ENCODE results near the gene NRSN1. TPM values are rescaled to one million over a fixed set of nuclear protein-coding genes. Genes with fewer than 3 reads are reported as not detected.

NRSN1 gene
- total and polyA plus RNA-seq, 7 donors: 0.66 to 5.4 (median 1.7) TPM; not detected in 2

DNA sequence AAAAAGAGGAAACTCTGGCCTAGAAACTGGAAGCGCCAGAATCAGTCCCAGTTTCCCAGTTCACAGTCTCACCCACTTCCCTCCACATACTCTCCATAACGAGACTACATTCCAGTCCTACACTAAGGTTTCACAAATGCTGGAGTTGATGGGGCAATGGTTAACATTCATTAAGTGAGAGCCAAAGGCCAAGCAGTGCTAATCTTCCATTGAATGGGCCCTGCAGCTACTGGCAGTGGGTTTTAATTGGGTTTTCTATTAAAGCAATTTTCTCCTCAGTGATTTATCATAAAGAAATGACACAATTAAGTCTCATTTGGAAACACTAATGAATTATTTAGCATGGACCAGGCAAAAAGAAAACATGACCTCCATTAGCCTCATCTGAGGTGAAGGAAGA is 20.8 kb upstream of the NRSN1 start:
- no peak for DNase-seq
- no peaks in the 10 kb centered on the region for H3K27me3 ChIP-seq
- H3K4me1 ChIP-seq: no peaks in the 10 kb centered on the region
- intact Hi-C loops (cut with DNase I): no loop called here
- H3K4me3 ChIP-seq: no peak overlapping the region
- no peaks in the 10 kb centered on the region for H3K36me3 ChIP-seq
- TF ChIP-seq POLR2A (IDR thresholded peaks at IDR 0.05) (no peak), EP300 (IDR thresholded peaks at IDR 0.05) (no peak), POLR2AphosphoS5 (IDR thresholded peaks at IDR 0.05) (no peak)
- WGBS, 2 donors: 67 to 74% methylated on average over 2 of the region's 2 CpGs
- no peak overlapping the region for H3K27ac ChIP-seq
- H3K9me3 ChIP-seq: no peaks in the 10 kb centered on the region

DNA sequence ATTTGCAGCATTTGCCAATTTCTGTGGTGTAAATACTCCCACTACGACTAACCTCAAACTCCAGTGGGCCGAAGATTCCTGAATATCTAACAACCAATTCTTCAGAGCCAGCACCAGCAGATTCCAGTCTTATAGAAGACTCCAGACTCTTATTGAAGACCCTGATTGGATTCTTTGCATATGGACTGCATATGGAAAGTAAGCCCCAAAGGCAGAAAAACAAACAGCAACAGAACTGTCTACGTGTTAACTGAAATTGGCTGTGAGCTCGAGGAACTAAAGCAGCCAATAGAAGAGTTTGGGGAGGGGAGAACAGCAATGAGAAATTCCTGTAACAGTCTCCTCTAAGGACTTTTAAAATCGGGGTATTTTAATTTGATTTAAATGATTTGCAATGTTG is 19.7 kb upstream of the NRSN1 start:
- TF ChIP-seq POLR2AphosphoS5 (IDR thresholded peaks at IDR 0.05): no peak
- TF ChIP-seq, protein P1, sequence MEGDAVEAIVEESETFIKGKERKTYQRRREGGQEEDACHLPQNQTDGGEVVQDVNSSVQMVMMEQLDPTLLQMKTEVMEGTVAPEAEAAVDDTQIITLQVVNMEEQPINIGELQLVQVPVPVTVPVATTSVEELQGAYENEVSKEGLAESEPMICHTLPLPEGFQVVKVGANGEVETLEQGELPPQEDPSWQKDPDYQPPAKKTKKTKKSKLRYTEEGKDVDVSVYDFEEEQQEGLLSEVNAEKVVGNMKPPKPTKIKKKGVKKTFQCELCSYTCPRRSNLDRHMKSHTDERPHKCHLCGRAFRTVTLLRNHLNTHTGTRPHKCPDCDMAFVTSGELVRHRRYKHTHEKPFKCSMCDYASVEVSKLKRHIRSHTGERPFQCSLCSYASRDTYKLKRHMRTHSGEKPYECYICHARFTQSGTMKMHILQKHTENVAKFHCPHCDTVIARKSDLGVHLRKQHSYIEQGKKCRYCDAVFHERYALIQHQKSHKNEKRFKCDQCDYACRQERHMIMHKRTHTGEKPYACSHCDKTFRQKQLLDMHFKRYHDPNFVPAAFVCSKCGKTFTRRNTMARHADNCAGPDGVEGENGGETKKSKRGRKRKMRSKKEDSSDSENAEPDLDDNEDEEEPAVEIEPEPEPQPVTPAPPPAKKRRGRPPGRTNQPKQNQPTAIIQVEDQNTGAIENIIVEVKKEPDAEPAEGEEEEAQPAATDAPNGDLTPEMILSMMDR (IDR thresholded peaks at IDR 0.05): no peak
- TF ChIP-seq EP300 (IDR thresholded peaks at IDR 0.05): no peak
- TF ChIP-seq POLR2A (IDR thresholded peaks at IDR 0.05): no peak
- Histone ChIP-seq H3K27ac (no peak overlapping the region), H3K36me3 (no peaks in the 10 kb centered on the region), H3K27me3 (no peaks in the 10 kb centered on the region), H3K4me3 (no peak overlapping the region), H3K9me3 (no peaks in the 10 kb centered on the region), H3K4me1 (no peaks in the 10 kb centered on the region)
- DNase-seq: no peak
- intact Hi-C loops (cut with DNase I): no loop called here
- 73 to 75% methylated on average over 5 of the region's 5 CpGs for WGBS, 2 donors

DNA sequence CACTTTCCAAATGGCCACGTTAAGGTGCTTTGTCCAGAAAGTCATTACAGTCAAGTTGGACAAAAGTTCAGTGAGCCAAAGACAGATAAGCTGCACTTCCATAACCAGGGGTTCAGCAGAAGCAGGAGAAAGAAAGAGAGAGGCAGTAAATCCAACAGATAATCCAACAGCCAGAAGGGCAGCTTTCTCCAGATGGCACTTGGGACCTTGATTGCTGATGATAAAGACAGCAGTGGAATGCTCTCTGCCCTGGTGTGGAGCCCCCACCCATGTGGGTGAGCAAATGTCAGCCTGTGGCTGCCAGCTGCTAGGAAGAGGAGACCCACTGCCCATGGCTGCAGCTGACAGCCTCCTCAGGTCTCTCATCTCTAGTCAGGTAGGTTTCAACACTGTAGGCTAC is 18.7 kb upstream of the NRSN1 start:
- H3K4me1 ChIP-seq: no peaks in the 10 kb centered on the region
- H3K4me3 ChIP-seq: no peak overlapping the region
- TF ChIP-seq, protein P1 (IDR thresholded peaks at IDR 0.05): no peak
- TF ChIP-seq POLR2AphosphoS5 (IDR thresholded peaks at IDR 0.05) (no peak), POLR2A (IDR thresholded peaks at IDR 0.05) (no peak), EP300 (IDR thresholded peaks at IDR 0.05) (no peak)
- no peaks in the 10 kb centered on the region for H3K36me3 ChIP-seq
- 67 to 85% methylated on average over 1 of the region's 1 CpG for WGBS, 2 donors
- H3K9me3 ChIP-seq: no peaks in the 10 kb centered on the region
- DNase-seq: no peak
- no peaks in the 10 kb centered on the region for H3K27me3 ChIP-seq
- intact Hi-C loops (cut with DNase I): no loop called here
- H3K27ac ChIP-seq: no peak overlapping the region

DNA sequence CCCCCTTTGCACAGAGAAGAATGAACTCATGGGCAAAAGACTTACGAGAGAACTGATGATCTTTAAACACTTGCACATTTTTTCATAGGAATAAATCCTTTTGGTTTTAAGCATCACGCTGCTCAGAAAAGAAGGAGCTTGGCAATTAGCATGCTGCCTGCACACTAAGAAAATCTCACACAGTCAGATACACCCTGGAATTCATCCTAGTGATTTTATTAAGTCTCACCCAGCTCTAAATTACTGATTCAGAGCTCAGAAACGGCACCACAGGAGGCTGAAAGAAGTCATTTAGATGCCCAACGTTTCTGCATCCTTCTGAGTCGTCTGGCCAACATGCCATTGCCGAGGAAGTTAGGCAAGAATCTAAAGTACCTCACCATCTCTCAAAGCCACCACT is 18.0 kb upstream of the NRSN1 start:
- Histone ChIP-seq H3K36me3 (no peaks in the 10 kb centered on the region), H3K4me1 (no peaks in the 10 kb centered on the region), H3K27me3 (no peaks in the 10 kb centered on the region), H3K9me3 (no peaks in the 10 kb centered on the region), H3K4me3 (no peak overlapping the region), H3K27ac (no peak overlapping the region)
- intact Hi-C loops (cut with DNase I): no loop called here
- no peak for DNase-seq
- TF ChIP-seq, protein P1 (IDR thresholded peaks at IDR 0.05): no peak
- TF ChIP-seq EP300 (IDR thresholded peaks at IDR 0.05) (no peak), POLR2AphosphoS5 (IDR thresholded peaks at IDR 0.05) (no peak), POLR2A (IDR thresholded peaks at IDR 0.05) (no peak)
- 63 to 77% methylated on average over 6 of the region's 6 CpGs for WGBS, 2 donors

DNA sequence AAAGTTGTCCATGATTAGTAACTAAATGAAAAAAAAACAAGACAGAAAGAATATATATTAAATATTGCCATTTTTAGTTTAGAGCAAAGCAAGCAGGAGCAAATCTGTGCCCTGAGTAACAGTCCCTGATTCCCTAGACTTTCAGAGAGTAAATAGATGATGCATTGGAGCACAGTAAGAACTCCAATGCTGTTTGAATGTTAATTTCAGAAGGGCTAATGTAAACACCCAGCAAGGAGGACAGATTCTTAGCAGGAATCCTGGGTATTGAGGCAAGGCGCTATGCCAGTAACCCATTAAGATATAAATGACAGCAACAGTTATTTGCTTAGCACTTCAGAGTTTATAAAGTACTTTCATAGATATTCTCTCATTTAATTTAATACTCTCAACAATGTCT is 15.6 kb upstream of the NRSN1 start:
- no peak for DNase-seq
- WGBS, 2 donors: 0 to 48% methylated on average over 1 of the region's 1 CpG
- no peaks in the 10 kb centered on the region for H3K4me1 ChIP-seq
- intact Hi-C loops (cut with DNase I): no loop called here
- no peak overlapping the region for H3K4me3 ChIP-seq
- H3K27ac ChIP-seq: no peak overlapping the region
- TF ChIP-seq, protein P1 (IDR thresholded peaks at IDR 0.05): no peak
- TF ChIP-seq EP300 (IDR thresholded peaks at IDR 0.05) (no peak), POLR2A (IDR thresholded peaks at IDR 0.05) (no peak), POLR2AphosphoS5 (IDR thresholded peaks at IDR 0.05) (no peak)
- H3K27me3 ChIP-seq: no peaks in the 10 kb centered on the region
- no peaks in the 10 kb centered on the region for H3K9me3 ChIP-seq
- no peaks in the 10 kb centered on the region for H3K36me3 ChIP-seq

Data from sigmoid colon (tissue), 7 donors.